HG02623 (cell line): ENCODE results near the gene TANC2.
"Not testable (repeated sequence)": the region's sequence is repeated elsewhere in the genome, so short reads cannot be mapped to it uniquely, and the experiment has no call there.

Experiments used
- ATAC-seq: cut with Tn5 transposase; IDR thresholded peaks from one replicate; pipeline ENCODE4 v1.9.1; 2021; ENCODE audit warnings: moderate library complexity; ENCODE audit not compliant: unreplicated experiment

Gene TANC2

GRCh38 chr17:62963296-62963695 is 2.7 kb upstream of the TANC2 start:
- no peak for ATAC-seq

- ATAC-seq, result no peak
These were observed 1.5 kb upstream of the TANC2 start for GRCh38 chr17:62964506-62964905.

GRCh38 chr17:62965174-62965685 is 805 bp upstream of the TANC2 start:
- ATAC-seq, result no peak

- no peak for ATAC-seq
These were observed 580 bp downstream of the TANC2 start for GRCh38 chr17:62966426-62967204.

- ATAC-seq, result no peak
These were observed 1.1 kb downstream of the TANC2 start for GRCh38 chr17:62967205-62967529.

GRCh38 chr17:62968445-62968923 is 2.4 kb downstream of the TANC2 start:
- peak; percentile 68 for ATAC-seq

GRCh38 chr17:62970610-62971009 is 4.6 kb downstream of the TANC2 start:
- no peak for ATAC-seq

- ATAC-seq, result no peak
These were observed 5.8 kb downstream of the TANC2 start for GRCh38 chr17:62971853-62972252.

GRCh38 chr17:62974788-62975187 is 8.8 kb downstream of the TANC2 start:
- no peak for ATAC-seq

- no peak for ATAC-seq
These were observed 9.2 kb downstream of the TANC2 start for GRCh38 chr17:62975206-62975605.

GRCh38 chr17:62976643-62977231 is 10.7 kb downstream of the TANC2 start:
- ATAC-seq, result not testable (repeated sequence)

GRCh38 chr17:62980842-62981241 is 14.8 kb downstream of the TANC2 start:
- ATAC-seq, result no peak

GRCh38 chr17:62981933-62982332 is 15.9 kb downstream of the TANC2 start:
- ATAC-seq, result no peak

GRCh38 chr17:62984801-62985200 is 18.8 kb downstream of the TANC2 start:
- ATAC-seq, result no peak

- no peak for ATAC-seq
These were observed 20.5 kb downstream of the TANC2 start for GRCh38 chr17:62986549-62986948.

GRCh38 chr17:62987136-62987535 is 21.1 kb downstream of the TANC2 start:
- ATAC-seq, result no peak

GRCh38 chr17:62989501-62989900 is 23.5 kb downstream of the TANC2 start:
- no peak for ATAC-seq

GRCh38 chr17:62994931-62995330 is 28.9 kb downstream of the TANC2 start:
- ATAC-seq, result no peak

- no peak for ATAC-seq
These were observed 29.4 kb downstream of the TANC2 start for GRCh38 chr17:62995377-62995885.

GRCh38 chr17:62996221-62996620 is 30.2 kb downstream of the TANC2 start:
- ATAC-seq, result no peak

GRCh38 chr17:62998166-62998565 is 32.1 kb downstream of the TANC2 start:
- ATAC-seq, result no peak
